ENCODE data around the gene RBM25.

Gene RBM25

DNA sequence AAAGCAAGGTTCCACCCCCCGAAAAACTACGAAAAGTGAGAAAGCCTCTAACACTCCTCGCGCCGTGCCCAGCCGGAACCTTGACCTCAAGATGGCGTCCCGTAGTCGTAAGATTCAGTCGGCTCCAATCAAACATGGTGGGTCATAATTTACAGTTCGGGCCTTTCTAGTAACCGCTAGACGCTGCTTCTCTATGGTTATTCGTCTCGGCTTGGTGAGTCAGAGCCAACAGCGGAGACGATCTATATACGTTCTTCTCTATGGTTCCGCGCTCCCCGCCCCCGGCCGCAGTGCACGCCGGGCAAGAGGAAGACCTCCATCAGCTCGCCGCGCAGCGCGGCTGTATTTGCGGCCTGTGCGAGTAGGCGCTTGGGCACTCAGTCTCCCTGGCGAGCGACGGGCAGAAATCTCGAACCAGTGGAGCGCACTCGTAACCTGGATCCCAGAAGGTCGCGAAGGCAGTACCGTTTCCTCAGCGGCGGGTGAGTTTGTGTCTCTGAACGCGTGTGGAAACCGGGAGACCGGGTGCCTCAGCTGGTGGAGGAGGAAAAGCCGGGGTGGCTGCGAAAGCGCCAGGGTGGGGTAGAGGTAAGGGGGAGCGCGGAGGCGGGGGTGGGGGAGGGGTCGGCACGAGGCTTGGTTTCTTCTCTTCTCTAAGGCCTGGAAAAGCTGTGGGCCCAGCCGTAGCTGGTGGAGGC, at the start of gene RBM25 (continued):
- TF ChIP-seq ZNF37A (tag by site-specific recombination; IDR thresholded peaks at IDR 0.05) (no peak), ZNF555 (tag by site-specific recombination; conservative IDR thresholded peaks at IDR 0.05) (no peak), ZNF416 (tag by site-specific recombination; IDR thresholded peaks at IDR 0.05) (no peak), ZNF174 (tag by site-specific recombination; IDR thresholded peaks at IDR 0.05) (no peak), ZNF311 (tag by site-specific recombination; IDR thresholded peaks at IDR 0.05; ENCODE audit: borderline replicate concordance) (no peak), ZNF121 (tag by site-specific recombination; IDR thresholded peaks at IDR 0.05) (no peak), ZSCAN30 (tag by site-specific recombination; IDR thresholded peaks at IDR 0.05) (peak; percentile 36; the same call in 1 of the 2 replicates), ZNF280D (tag by site-specific recombination; IDR thresholded peaks at IDR 0.05) (no peak), ZIC2 (tag by site-specific recombination; IDR thresholded peaks at IDR 0.05) (no peak), ZNF777 (tag by site-specific recombination; IDR thresholded peaks at IDR 0.05; ENCODE audit: borderline replicate concordance) (no peak), ZNF146 (tag by site-specific recombination; IDR thresholded peaks at IDR 0.05) (no peak), KLF7 (tag by site-specific recombination; IDR thresholded peaks at IDR 0.05; ENCODE audit: borderline replicate concordance) (no peak), HOXC10 (CRISPR knock-in tag; IDR thresholded peaks at IDR 0.05) (peak; percentile 96), GLIS2 (tag by site-specific recombination; IDR thresholded peaks at IDR 0.05) (peak; percentile 49; the same call in 1 of the 2 replicates), ZBTB1 (tag by site-specific recombination; IDR thresholded peaks at IDR 0.05) (no peak), ZNF324 (tag by site-specific recombination; IDR thresholded peaks at IDR 0.05) (peak; percentile 49; the same call in 1 of the 2 replicates), GFI1B (tag by site-specific recombination; IDR thresholded peaks at IDR 0.05) (no peak), ZNF132 (tag by site-specific recombination; IDR thresholded peaks at IDR 0.05; ENCODE audit: borderline replicate concordance) (no peak), ZNF529 (tag by site-specific recombination; IDR thresholded peaks at IDR 0.05; ENCODE audit: insufficient replicate concordance) (no peak), ZFP41 (tag by site-specific recombination; IDR thresholded peaks at IDR 0.05; ENCODE audit: borderline replicate concordance) (no peak), ZNF658 (tag by site-specific recombination; IDR thresholded peaks at IDR 0.05) (no peak), SCRT1 (tag by site-specific recombination; IDR thresholded peaks at IDR 0.05; ENCODE audit: borderline replicate concordance) (no peak), TRIM28 (IDR thresholded peaks at IDR 0.05; ENCODE audit: borderline replicate concordance, low read length) (peak; percentile 76), ZNF776 (tag by site-specific recombination; IDR thresholded peaks at IDR 0.05; ENCODE audit: borderline replicate concordance) (no peak), PRDM2 (tag by site-specific recombination; IDR thresholded peaks at IDR 0.05; ENCODE audit: borderline replicate concordance) (no peak)
- TF ChIP-seq, protein P1, sequence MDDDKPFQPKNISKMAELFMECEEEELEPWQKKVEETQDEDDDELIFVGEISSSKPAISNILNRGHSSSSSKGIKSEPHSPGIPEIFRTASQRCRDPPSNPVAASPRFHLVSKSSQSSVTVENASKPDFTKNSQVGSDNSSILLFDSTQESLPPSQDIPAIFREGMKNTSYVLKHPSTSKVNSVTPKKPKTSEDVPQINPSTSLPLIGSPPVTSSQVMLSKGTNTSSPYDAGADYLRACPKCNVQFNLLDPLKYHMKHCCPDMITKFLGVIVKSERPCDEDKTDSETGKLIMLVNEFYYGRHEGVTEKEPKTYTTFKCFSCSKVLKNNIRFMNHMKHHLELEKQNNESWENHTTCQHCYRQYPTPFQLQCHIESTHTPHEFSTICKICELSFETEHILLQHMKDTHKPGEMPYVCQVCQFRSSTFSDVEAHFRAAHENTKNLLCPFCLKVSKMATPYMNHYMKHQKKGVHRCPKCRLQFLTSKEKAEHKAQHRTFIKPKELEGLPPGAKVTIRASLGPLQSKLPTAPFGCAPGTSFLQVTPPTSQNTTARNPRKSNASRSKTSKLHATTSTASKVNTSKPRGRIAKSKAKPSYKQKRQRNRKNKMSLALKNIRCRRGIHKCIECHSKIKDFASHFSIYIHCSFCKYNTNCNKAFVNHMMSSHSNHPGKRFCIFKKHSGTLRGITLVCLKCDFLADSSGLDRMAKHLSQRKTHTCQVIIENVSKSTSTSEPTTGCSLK (tag by site-specific recombination; IDR thresholded peaks at IDR 0.05), result no peak
- TF ChIP-seq, protein P2, sequence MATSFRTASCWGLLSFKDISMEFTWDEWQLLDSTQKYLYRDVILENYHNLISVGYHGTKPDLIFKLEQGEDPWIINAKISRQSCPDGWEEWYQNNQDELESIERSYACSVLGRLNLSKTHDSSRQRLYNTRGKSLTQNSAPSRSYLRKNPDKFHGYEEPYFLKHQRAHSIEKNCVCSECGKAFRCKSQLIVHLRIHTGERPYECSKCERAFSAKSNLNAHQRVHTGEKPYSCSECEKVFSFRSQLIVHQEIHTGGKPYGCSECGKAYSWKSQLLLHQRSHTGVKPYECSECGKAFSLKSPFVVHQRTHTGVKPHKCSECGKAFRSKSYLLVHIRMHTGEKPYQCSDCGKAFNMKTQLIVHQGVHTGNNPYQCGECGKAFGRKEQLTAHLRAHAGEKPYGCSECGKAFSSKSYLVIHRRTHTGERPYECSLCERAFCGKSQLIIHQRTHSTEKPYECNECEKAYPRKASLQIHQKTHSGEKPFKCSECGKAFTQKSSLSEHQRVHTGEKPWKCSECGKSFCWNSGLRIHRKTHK (tag by site-specific recombination; IDR thresholded peaks at IDR 0.05), result no peak

Data from HEK293 (cell line).